ENCODE data around the gene CCNA1.

GRCh38 chr13:36475468-36475867 is 43.2 kb downstream of the CCNA1 start:
- no peak for TF ChIP-seq CTCF (IDR thresholded peaks at IDR 0.05)
- no peak for TF ChIP-seq POLR2A (IDR thresholded peaks at IDR 0.05)
